Stimulated activated CD4-positive, alpha-beta T cell treated with anti-CD3 and anti-CD28 coated beads, Interleukin-1b, Interleukin-23, amount 100 ng/mL, for 24 hours (primary cell): ENCODE measurements around the gene REM2.

ENCODE experiments used
- DNase-seq, 4 experiments: peaks; one replicate each; pipeline ENCODE4 v3.0.0-alpha.2; 2020; ENCODE audit warnings: low read depth in 4 of 4, low spot score in 1 of 4

REM2 gene, protein sequence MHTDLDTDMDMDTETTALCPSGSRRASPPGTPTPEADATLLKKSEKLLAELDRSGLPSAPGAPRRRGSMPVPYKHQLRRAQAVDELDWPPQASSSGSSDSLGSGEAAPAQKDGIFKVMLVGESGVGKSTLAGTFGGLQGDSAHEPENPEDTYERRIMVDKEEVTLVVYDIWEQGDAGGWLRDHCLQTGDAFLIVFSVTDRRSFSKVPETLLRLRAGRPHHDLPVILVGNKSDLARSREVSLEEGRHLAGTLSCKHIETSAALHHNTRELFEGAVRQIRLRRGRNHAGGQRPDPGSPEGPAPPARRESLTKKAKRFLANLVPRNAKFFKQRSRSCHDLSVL

DNA sequence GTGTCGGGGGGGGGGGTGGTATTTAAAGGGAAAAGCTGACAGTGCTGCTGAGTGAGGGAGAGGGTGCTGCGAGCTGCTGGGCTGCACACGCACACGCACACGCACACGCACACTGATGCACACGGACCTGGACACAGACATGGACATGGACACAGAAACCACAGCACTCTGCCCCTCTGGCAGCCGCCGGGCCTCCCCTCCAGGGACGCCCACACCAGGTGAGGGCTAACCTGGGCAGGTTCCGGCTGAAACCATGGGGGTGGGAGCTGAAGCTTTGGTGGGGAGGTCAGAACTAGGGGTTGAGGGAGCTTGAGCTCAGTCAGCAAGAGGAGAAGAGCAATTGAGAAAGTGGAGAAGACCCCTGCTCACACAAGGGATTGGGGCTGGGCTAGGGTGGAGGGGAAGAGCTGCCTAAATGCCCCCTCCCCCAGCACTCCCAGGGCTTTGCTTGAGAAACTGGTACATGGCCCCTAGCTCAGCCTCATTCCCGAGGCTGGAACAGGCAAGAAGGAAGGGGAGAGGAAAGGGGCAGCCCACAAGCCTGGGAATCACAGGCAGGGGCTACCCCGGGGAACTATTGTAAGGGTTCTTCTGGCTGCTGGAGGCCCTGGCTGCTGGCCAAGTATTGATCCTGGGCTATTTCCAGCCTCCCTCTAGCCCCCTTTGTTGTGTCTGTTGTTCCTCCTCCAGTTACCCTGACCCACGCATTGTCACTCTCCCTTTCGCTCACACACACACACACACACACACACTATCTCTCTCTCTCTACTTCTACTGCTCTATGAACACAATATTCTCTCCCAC lies at the start of gene REM2:
Gene REM2, plus strand, starts transcription at position 50 of the 804 bp plus-strand sequence. Its CDS starts 66 bp downstream, at position 116.
- no peak for DNase-seq

DNA sequence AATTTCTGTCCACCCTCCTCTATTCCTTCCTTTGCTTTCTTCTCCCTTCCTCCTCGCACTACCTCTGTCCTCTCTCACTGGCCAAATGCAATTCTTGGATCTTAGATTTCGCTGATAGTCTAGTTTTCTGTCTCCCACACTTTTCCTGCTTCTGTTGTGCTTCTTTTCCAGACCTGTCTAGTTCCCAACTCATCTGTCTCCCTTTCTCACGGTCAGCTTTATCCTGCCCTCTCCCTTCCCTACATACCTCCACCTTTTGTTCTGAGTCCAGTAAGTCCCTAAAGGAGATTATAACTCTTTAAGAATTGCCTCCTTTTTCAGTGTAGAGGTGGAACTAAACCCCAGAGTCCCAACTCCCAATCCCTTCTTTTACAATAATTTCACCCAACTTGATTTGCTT lies 47.5 kb upstream of the REM2 start:
- DNase-seq: no peak

DNA sequence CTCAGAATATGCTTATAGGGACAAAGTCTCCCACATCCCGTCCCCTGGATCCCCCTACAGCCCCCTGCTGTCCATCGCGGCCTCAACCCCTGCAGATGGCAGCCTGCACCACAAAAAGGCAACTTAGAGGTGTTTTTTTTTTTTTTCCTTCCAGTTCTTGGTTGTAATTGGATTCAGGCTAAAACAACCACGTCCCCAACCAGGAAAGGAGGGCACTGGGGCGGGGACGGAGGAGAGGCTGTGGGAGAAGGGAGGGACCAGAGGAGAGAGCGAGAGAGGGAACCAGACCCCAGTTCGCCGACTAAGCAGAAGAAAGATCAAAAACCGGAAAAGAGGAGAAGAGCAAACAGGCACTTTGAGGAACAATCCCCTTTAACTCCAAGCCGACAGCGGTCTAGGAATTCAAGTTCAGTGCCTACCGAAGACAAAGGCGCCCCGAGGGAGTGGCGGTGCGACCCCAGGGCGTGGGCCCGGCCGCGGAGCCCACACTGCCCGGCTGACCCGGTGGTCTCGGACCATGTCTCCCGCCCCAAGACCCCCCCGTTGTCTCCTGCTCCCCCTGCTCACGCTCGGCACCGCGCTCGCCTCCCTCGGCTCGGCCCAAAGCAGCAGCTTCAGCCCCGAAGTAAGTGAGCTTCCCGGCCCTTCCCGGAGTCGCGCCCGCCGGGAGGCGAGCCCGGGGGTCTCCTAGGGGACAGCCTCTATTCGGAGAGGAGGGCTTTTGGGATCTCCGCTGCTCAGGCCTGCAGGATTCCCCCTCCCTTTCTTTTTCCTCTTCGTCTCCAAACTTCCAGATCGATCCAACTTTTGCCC lies 46.5 kb upstream of the REM2 start, which contains the start of gene MMP14:
Gene MMP14, plus strand, starts transcription at position 285 of the 813 bp plus-strand sequence. Its CDS starts 233 bp downstream, at position 518.
- DNase-seq: no peak

DNA sequence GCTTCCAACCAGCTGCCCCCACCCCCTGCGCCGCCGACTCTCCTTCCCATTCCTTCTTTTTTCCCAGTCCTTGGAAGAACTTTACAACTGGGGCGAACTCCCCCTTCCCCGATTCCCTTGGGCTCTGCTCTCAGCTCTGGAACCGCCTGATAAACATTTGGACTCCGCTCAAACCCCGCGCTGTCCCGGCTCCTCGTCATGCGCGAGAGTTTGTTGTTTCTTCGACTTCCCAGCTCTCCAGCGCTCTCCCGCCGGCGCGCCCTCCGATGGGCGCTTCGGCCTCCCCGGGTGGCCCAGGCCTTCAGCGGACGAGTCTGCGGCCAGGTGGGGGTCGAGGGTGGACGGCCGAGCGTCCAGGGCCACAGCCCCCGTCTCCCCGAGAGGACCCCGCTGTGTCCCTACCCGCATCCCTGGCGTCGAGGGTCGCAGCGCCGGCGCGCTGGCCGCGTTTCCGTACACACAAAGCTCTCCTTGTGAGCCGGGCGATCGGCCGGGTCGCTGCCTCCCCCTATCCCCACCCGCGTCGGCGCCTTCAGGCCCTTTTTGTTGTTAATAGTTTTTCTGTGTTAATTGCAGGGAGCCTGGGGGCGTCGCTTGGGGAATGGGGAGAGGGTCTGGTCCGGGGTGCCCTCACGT lies 45.8 kb upstream of the REM2 start:
- DNase-seq: no peak

DNA sequence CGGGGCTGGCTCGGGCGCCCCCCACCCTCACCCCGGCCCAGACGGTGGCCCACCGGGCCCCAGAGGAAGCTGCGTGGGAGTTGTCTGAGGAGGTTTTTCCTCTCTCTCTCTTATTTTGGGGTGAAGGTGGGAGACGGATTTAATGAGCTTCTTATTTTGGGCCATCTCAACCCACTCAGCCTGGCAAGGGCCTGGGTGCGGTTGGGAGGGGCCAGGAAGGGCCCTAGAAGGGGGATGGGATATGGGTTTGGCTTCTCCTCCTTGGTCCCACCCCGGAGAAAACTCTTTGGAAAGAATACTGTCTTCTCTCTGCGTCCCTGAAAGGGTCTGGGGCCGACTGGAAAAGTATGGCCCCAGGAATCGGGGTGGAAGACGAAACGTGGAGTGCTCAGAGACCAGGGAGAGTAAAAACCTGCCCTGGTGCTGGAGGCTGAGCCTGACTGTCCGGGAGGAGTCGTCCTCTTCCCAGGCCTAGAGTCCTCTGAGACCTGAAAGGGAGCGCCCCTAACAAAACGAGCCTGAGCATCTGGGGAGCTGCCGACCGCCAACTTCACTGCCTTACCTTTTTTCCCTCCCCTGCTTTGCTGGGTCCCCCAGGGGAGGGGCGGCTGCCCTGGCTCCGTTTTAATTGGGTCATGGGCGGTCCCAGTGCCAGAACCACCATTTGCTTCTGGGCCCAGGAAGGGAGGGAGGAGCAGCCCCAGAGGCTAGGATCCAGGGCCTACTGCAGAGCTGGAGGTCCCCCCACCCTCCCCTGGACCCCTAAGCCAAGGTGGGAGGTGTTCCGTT lies 45.1 kb upstream of the REM2 start:
- DNase-seq: no peak

DNA sequence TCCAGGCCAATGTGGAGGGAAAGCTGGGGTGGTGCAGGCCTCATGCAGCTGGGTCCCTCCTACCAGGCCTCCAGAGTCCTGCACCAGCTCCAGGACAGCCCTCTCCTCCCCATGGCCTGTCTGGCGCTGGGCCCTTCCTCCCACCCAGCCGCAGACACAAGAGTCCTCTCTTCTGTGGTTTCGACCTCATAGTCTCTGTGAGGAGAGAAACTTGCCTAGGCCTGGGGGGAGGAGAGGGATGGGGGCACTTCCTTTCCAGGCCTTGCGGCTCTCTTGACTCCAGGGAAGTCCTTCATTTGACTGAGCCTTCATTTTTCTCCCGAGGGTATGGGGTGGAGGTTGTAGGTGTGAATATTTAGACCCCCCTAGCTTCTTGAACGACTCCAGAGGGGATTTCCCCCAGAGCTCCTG lies 44.4 kb upstream of the REM2 start:
- no peak for DNase-seq

DNA sequence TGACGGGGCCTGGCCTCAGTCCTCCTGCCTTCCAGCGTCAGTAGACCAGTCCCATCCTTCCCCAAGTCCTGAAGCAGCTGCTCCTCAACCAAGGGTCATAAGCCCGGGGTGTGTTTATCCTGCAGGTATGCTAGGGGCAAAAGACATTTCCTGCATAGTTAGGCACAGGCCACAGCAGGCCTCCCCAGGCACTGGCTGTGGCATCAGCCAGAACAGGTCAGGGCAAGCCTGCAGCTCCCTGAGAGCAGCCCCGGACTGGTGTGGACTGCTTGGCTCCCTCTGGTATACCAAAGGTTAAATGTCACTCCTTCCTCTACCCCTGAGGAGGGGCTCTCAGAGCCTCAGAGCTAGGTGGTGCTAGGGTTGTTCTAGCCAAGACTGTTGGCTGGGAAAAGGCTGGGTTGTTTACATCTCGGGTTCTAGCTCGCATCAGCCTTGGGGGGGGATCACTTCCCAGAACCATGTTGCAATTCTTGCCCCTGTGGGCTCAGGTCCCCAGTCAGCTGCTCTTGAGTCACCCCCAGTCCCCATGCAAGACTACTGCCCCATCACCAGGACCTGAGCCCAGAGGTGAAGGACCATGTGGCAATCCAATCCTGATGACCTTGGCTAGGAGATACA lies 43.8 kb upstream of the REM2 start:
- no peak for DNase-seq

DNA sequence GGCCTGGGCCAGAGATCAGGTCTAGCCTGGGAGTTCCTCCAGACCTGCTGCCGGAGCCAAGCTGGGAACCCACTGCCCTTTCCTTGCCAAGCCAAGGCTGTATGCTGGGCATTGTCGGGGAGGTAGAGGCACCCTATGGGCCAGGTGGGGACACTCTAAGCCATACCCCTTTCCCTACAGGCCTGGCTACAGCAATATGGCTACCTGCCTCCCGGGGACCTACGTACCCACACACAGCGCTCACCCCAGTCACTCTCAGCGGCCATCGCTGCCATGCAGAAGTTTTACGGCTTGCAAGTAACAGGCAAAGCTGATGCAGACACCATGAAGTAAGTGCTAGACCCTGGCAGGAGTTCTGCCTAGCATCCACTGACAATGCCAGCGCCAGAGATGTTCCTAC lies 41.7 kb upstream of the REM2 start:
- no peak for DNase-seq

DNA sequence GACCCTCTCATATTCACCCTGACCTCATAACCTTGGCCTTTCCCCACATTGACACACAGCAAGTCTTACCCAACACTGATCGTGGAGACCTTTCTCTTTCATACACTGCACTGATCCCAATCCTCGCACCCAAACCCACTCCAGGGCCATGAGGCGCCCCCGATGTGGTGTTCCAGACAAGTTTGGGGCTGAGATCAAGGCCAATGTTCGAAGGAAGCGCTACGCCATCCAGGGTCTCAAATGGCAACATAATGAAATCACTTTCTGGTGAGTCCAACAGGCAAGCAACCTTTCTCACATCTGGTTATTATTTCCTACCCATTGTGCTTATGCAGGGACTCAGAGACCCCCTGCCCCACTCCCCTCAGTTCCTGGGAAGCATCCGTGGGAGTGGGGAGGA lies 41.3 kb upstream of the REM2 start:
- DNase-seq: no peak

DNA sequence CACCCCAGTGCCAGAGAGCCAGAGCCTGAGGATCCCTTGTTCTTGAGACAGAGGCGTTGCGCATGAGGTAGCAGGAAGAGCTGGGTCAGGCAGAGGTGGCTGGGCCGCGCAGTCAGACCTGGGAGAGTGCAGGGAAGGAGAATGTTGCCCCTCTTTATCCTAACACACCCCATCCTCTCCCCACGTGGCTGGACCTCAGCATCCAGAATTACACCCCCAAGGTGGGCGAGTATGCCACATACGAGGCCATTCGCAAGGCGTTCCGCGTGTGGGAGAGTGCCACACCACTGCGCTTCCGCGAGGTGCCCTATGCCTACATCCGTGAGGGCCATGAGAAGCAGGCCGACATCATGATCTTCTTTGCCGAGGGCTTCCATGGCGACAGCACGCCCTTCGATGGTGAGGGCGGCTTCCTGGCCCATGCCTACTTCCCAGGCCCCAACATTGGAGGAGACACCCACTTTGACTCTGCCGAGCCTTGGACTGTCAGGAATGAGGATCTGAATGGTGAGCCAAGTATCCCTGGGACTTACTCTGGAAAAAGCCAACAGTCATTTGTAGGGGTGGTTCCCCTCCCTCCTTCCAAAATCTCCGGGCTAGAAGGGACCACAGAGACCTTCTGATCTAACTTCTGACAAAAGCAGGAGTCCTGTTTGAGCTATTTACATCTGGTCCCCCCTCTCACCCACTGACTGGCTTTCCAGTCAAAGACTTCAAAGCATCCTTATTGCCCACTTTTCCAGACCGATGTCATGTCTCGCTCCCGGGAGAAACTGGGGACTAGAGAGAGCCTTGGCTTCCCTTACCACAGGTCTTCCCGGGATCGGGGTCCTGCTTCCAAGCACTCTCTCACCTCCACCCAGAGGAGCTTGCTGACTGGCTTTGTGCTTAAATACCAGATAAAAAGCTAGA lies 40.6 kb upstream of the REM2 start:
- DNase-seq: no peak

DNA sequence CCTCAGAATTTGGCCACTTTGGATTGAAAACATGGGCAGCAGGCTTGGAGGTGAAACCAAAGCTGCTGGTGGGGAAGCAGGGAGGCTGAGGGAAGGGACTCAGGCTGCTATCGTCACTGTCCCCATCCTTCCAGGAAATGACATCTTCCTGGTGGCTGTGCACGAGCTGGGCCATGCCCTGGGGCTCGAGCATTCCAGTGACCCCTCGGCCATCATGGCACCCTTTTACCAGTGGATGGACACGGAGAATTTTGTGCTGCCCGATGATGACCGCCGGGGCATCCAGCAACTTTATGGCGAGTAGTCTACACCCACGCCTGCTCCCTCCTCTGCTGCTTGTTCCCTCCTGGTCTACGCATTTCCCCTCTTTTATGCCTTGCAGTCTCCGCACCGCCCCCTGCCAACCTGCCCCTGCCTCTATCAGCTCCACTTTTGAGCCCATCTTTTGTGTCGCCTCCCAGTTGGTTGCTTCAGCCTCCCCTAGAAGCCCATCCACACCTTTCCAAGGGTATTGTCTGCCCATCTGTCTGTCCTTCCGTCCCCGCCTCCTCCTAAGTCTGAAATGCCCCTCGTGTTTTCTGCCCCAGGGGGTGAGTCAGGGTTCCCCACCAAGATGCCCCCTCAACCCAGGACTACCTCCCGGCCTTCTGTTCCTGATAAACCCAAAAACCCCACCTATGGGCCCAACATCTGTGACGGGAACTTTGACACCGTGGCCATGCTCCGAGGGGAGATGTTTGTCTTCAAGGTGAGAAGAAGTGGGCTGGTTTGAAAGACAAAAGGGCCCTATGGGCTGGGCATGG lies 39.7 kb upstream of the REM2 start:
- no peak for DNase-seq

DNA sequence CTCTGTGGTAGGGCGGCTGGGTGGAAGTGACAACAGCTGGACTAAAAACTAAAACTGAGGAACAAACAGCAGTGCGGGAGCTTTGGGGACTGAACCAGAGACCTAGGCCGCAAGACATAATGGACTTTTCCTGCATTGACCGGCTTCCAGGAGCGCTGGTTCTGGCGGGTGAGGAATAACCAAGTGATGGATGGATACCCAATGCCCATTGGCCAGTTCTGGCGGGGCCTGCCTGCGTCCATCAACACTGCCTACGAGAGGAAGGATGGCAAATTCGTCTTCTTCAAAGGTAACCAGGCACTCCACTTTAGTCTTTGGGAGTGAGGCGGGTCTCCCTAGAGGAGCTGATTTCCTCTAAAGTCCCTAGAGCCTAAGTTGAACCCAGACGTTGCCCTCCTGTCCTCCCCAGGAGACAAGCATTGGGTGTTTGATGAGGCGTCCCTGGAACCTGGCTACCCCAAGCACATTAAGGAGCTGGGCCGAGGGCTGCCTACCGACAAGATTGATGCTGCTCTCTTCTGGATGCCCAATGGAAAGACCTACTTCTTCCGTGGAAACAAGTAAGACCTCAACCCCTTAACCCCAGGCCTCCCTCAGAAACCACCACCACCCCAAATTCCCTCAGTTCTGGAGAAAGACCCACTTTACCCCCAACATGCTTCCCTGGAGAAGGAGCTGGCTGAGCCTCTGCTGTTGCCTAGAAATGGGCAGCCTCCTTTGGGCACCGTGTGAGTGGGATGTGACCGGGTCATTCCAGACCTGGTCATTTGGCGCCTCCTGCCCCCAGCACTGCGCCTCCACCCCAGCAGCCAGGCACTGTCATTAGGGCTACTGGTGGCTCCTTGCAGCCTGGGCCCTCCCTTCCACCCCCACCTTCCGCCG lies 38.6 kb upstream of the REM2 start:
- no peak for DNase-seq

DNA sequence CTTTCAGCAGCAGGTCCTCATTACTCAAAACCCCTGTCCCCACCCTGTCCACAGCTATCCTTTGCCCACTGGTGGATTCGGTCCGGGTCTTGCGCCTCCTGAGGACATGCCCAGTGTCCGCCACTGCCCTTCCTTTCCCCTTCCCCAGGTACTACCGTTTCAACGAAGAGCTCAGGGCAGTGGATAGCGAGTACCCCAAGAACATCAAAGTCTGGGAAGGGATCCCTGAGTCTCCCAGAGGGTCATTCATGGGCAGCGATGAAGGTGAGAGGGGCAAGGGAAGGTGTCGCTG lies 38.0 kb upstream of the REM2 start:
- no peak for DNase-seq

DNA sequence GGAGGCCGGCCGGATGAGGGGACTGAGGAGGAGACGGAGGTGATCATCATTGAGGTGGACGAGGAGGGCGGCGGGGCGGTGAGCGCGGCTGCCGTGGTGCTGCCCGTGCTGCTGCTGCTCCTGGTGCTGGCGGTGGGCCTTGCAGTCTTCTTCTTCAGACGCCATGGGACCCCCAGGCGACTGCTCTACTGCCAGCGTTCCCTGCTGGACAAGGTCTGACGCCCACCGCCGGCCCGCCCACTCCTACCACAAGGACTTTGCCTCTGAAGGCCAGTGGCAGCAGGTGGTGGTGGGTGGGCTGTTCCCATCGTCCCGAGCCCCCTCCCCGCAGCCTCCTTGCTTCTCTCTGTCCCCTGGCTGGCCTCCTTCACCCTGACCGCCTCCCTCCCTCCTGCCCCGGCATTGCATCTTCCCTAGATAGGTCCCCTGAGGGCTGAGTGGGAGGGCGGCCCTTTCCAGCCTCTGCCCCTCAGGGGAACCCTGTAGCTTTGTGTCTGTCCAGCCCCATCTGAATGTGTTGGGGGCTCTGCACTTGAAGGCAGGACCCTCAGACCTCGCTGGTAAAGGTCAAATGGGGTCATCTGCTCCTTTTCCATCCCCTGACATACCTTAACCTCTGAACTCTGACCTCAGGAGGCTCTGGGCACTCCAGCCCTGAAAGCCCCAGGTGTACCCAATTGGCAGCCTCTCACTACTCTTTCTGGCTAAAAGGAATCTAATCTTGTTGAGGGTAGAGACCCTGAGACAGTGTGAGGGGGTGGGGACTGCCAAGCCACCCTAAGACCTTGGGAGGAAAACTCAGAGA lies 37.0 kb upstream of the REM2 start:
- no peak for DNase-seq

DNA sequence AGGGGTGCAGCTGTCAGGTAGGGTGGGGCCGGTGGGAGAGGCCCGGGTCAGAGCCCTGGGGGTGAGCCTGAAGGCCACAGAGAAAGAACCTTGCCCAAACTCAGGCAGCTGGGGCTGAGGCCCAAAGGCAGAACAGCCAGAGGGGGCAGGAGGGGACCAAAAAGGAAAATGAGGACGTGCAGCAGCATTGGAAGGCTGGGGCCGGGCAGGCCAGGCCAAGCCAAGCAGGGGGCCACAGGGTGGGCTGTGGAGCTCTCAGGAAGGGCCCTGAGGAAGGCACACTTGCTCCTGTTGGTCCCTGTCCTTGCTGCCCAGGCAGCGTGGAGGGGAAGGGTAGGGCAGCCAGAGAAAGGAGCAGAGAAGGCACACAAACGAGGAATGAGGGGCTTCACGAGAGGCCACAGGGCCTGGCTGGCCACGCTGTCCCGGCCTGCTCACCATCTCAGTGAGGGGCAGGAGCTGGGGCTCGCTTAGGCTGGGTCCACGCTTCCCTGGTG lies 36.2 kb upstream of the REM2 start:
- DNase-seq: no peak

DNA sequence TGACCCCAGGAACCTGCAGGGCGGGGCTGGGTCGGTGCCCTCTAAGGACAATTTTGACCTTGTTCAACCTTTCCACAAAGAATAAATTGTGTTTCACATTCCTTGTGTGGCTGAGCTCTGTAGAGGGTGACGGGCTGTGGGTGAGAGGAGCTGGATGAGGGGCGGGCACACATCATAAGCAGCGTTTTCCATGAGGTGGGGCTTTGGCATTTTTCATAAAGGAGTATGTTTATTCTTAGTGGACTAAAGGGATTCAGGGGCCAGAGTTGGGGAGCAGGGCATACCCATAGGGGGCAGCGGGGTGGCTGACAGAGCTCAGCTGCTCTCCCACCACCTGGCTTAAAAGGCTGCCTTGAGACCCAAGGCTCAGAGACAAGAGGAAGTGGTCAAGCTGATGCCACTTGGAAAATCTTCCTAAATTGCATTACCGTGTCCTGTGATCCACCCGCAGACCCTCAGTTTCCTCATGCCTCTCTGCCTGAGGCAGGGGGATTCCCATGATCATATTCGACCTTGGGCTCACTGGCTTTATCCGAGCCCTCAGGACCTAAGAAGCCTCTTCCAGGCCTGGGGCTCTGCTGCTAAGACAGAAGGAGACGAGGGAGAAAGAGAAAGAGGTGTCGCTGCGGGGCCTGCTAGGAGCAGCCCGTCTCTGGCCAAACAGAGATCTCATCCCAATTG lies 35.2 kb upstream of the REM2 start:
- no peak for DNase-seq
